Astrocyte (in vitro differentiated cells and primary cell): Measurements from ENCODE around the gene LZTS2. TPM values are rescaled to one million over a fixed set of nuclear protein-coding genes. Genes with fewer than 3 reads are reported as not detected.

Experiments
- DNase-seq: peaks from one replicate; pipeline ENCODE4 v3.0.0-alpha.2; 2010; ENCODE audit warnings: low read depth
- FAIRE-seq: peaks from 2 replicates; lab custom pipeline; 2011; peaks lifted over from hg19 to GRCh38; lab: Jason Lieb, UNC
- H2AFZ ChIP-seq: 2 replicates; pipeline ENCODE4 v1.6.0; 2012; ENCODE audit warnings: low read depth, low read length, inconsistent platforms
- H3K27ac ChIP-seq: 2 replicates; pipeline ENCODE4 v1.5.1; 2011; ENCODE audit warnings: low read depth, low read length, inconsistent platforms
- H3K27me3 ChIP-seq: 2 replicates; pipeline ENCODE4 v1.6.0; 2011; ENCODE audit warnings: low read length, inconsistent platforms; ENCODE audit not compliant: insufficient read depth
- H3K36me3 ChIP-seq: 2 replicates; pipeline ENCODE4 v1.5.1; 2011; ENCODE audit warnings: low read length, inconsistent platforms; ENCODE audit not compliant: insufficient read depth
- H3K4me1 ChIP-seq: 2 replicates; pipeline ENCODE4 v1.5.1; 2011; ENCODE audit warnings: low read length, inconsistent platforms; ENCODE audit not compliant: insufficient read depth
- H3K4me2 ChIP-seq: 2 replicates; pipeline ENCODE4 v1.6.0; 2012; ENCODE audit warnings: low read length, inconsistent platforms
- H3K4me3 ChIP-seq: 2 replicates; pipeline ENCODE4 v1.5.1; 2011; ENCODE audit warnings: low read depth, mild to moderate bottlenecking, low read length, inconsistent platforms; ENCODE audit not compliant: insufficient read depth
- H3K79me2 ChIP-seq: 2 replicates; pipeline ENCODE4 v1.6.0; 2012; ENCODE audit warnings: mild to moderate bottlenecking, low read length, inconsistent platforms; ENCODE audit not compliant: insufficient read depth
- H3K9ac ChIP-seq: 2 replicates; pipeline ENCODE4 v1.6.0; 2012; ENCODE audit warnings: mild to moderate bottlenecking, low read length, inconsistent platforms
- H3K9me3 ChIP-seq: 2 replicates; pipeline ENCODE4 v1.5.1; 2012; ENCODE audit warnings: low read depth, mild to moderate bottlenecking, low read length, inconsistent platforms; ENCODE audit not compliant: insufficient read depth
- H4K20me1 ChIP-seq: 2 replicates; pipeline ENCODE4 v1.6.0; 2012; ENCODE audit warnings: low read length, inconsistent platforms; ENCODE audit not compliant: insufficient read depth
- H3K27ac Mint-ChIP-seq: one replicate; pipeline ENCODE4 v1.8.0; 2021; ENCODE audit warnings: mild to moderate bottlenecking, mixed read lengths; ENCODE audit not compliant: unreplicated experiment
- H3K27me3 Mint-ChIP-seq: one replicate; pipeline ENCODE4 v1.8.0; 2021; ENCODE audit warnings: low read depth, mixed read lengths; ENCODE audit not compliant: unreplicated experiment
- H3K36me3 Mint-ChIP-seq: one replicate; pipeline ENCODE4 v1.8.0; 2021; ENCODE audit warnings: low read depth, mixed read lengths; ENCODE audit not compliant: unreplicated experiment
- H3K4me1 Mint-ChIP-seq: one replicate; pipeline ENCODE4 v1.8.0; 2021; ENCODE audit warnings: low read depth, mixed read lengths; ENCODE audit not compliant: unreplicated experiment
- H3K4me3 Mint-ChIP-seq: one replicate; pipeline ENCODE4 v1.8.0; 2021; ENCODE audit warnings: mild to moderate bottlenecking, moderate library complexity, mixed read lengths; ENCODE audit not compliant: unreplicated experiment
- H3K9me3 Mint-ChIP-seq: one replicate; pipeline ENCODE4 v1.8.0; 2021; ENCODE audit warnings: mild to moderate bottlenecking, mixed read lengths; ENCODE audit not compliant: unreplicated experiment
- EZH2 ChIP-seq: IDR thresholded peaks from 2 replicates; pipeline ENCODE4 v1.6.1; 2012; ENCODE audit warnings: mild to moderate bottlenecking, low read length, inconsistent platforms; ENCODE audit not compliant: insufficient read depth
- total RNA-seq: library from RNA; stranded (reverse); gene quantifications from 2 replicates; pipeline ENCODE4 v1.2.1, GENCODE V29; 2021
- TF ChIP-seq, protein P1 (sequence below): IDR thresholded peaks from 2 replicates; pipeline ENCODE4 v1.5.1; 2011; ENCODE audit warnings: low read depth, mild to moderate bottlenecking, inconsistent platforms, low read length, moderate library complexity; ENCODE audit not compliant: insufficient read depth

The LZTS2 gene
- total RNA-seq, 1 donor from 2014 or later = 69.9 TPM

DNA sequence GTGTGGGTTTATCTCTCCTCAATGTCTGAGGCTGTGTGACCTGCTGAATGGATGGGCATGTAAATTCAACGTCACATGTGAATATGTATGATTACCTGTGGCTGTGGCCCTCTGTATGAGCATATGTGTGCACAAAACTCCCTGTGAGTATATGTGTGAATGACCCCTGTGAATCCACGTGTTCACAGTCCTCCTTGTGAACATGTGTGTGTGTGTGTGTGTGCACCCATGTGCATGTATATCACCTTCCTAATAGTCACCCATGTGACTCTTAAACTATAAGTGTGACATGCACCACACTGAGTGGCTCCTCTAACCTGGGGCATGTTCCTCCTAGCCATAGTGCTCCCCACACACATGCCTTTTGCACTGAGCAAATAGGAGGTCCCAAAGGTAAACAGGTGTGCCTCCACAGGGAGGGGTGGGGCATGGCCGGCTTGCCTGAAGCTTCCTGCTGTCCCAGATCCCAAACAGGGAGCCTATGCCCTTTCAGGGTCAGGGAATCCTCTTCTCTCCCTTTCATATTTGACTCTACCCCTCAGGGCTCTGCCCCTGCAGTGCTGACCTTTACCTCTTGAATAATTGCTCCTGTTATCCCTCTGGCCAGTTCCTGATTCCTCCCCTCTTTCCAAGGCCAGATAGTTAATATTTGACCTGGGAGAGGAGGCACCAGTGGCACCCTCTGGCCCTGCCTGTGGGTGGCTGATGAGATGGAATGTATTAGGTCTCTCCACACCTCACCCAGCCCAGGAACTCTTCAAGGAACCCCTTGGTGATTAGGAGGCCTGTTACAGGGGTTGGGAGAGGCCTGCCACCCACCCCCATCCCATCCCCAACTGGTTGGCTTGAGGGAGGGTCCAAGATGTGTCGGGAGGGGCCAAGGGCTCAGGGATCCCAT lies 28.4 kb upstream of the LZTS2 start:
- no peak overlapping the region for H3K4me3 ChIP-seq
- FAIRE-seq = no peak

DNA sequence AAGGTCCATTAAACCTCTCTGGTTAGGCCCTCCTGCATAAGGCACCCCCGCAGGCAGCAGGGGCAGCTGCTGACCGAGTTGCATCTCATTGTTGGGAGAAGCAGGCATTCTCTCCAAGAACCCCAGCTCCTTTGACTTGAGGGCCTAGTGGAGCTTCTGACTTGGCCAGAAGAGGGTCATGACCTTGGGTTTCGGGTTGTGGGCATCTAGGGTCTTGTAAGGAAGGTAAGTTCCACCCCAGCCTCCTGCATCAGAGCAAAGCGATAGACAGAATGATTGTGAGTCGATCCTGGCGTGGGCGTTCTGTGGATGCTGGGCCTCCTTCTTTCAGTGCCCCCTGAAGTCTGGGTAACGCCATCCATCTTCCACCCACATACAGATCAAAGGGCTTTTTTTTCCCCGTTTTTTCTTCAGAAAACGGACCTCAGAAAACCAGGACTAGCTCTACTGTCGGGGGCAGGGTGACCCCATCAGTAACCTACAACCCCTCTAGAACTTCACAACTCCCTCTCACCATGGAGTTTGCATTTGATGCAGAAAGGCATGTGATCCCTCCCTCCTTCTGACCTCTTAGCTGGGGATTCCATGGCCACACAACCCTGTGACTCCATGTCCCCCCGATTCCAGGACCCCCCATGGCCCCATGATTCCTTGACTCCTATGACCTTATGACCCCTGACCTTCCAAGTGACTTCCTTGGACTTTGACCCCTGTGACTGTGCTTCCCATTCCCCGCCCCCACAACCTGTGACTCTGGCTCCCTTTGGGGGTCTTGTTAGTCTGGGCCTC lies 27.3 kb upstream of the LZTS2 start:
- no peaks in the 10 kb centered on the region for H4K20me1 ChIP-seq
- no peaks in the 10 kb centered on the region for H3K9me3 ChIP-seq
- H3K9me3 Mint-ChIP-seq = no peaks in the 10 kb centered on the region
- no peak overlapping the region for H3K9ac ChIP-seq
- H3K4me3 ChIP-seq = no peak overlapping the region
- H3K27me3 Mint-ChIP-seq = no peaks in the 10 kb centered on the region
- H3K4me1 Mint-ChIP-seq = peaks cover 10% of the 10 kb centered on the region
- H3K36me3 Mint-ChIP-seq = peaks cover 2% of the 10 kb centered on the region
- H3K27me3 ChIP-seq = no peaks in the 10 kb centered on the region
- TF ChIP-seq, protein P1, sequence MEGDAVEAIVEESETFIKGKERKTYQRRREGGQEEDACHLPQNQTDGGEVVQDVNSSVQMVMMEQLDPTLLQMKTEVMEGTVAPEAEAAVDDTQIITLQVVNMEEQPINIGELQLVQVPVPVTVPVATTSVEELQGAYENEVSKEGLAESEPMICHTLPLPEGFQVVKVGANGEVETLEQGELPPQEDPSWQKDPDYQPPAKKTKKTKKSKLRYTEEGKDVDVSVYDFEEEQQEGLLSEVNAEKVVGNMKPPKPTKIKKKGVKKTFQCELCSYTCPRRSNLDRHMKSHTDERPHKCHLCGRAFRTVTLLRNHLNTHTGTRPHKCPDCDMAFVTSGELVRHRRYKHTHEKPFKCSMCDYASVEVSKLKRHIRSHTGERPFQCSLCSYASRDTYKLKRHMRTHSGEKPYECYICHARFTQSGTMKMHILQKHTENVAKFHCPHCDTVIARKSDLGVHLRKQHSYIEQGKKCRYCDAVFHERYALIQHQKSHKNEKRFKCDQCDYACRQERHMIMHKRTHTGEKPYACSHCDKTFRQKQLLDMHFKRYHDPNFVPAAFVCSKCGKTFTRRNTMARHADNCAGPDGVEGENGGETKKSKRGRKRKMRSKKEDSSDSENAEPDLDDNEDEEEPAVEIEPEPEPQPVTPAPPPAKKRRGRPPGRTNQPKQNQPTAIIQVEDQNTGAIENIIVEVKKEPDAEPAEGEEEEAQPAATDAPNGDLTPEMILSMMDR = no peak
- no peak for TF ChIP-seq EZH2
- no peak overlapping the region for H3K4me2 ChIP-seq
- peaks cover 8% of the 10 kb centered on the region for H3K4me1 ChIP-seq
- H3K27ac Mint-ChIP-seq = no peak overlapping the region
- H3K36me3 ChIP-seq = no peaks in the 10 kb centered on the region
- H3K79me2 ChIP-seq = no peaks in the 10 kb centered on the region
- no peak overlapping the region for H2AFZ ChIP-seq
- FAIRE-seq = no peak
- H3K27ac ChIP-seq = no peak overlapping the region
- peak overlapping the region; percentile 50 for H3K4me3 Mint-ChIP-seq
- no peak for DNase-seq

More for the DNA sequence above, 28.4 kb upstream of the LZTS2 start:
- Histone ChIP-seq H3K4me2 (no peak overlapping the region), H3K27ac (no peak overlapping the region), H3K9ac (no peak overlapping the region), H4K20me1 (no peaks in the 10 kb centered on the region), H3K79me2 (no peaks in the 10 kb centered on the region), H3K36me3 (no peaks in the 10 kb centered on the region), H3K9me3 (no peaks in the 10 kb centered on the region), H3K4me1 (peaks cover 8% of the 10 kb centered on the region), H2AFZ (no peak overlapping the region), H3K27me3 (no peaks in the 10 kb centered on the region)
- Mint-ChIP-seq H3K9me3 (no peaks in the 10 kb centered on the region), H3K27ac (no peak overlapping the region), H3K27me3 (no peaks in the 10 kb centered on the region), H3K4me1 (peaks cover 10% of the 10 kb centered on the region), H3K36me3 (no peaks in the 10 kb centered on the region), H3K4me3 (peak overlapping the region; percentile 73)
- no peak for DNase-seq
- TF ChIP-seq EZH2 = no peak
- TF ChIP-seq, protein P1 = no peak
